Body of pancreas (tissue), 4 donors: ENCODE data around the gene MYMX.

Experiments used
- CTCF ChIP-seq, 7 experiments: fragments of 450-650 bp in 4 of 7; fragments of 200-600 bp in 3 of 7; sonication (generic) in 3 of 7; IDR thresholded peaks; one replicate each; pipeline ENCODE4 v1.5.1; 2016 to 2019; ENCODE audit warnings: antibody characterized with exemption in 7 of 7
- POLR2A ChIP-seq, 3 donors: fragments of 450-650 bp; IDR thresholded peaks; one replicate each; pipeline ENCODE4 v1.6.1; 2016; ENCODE audit warnings: antibody characterized with exemption in 3 of 3, mild to moderate bottlenecking in 2 of 3

- TF ChIP-seq CTCF (IDR thresholded peaks at IDR 0.05), result no peak
- TF ChIP-seq POLR2A (IDR thresholded peaks at IDR 0.05), result no peak
Observed at GRCh38 chr6:44211284-44211683, 5.4 kb upstream of the MYMX start.
